A673 (cell line): Measurements from ENCODE around the gene PXT1. TPM values are rescaled to one million over a fixed set of nuclear protein-coding genes. Genes with fewer than 3 reads are reported as not detected.
A peak's percentile ranks its signal among the peaks of the same experiment; 100 is the strongest.

Experiments used
- BruUV-seq: library from RNA; stranded (reverse); fragments of 400-500 nt; replicated peaks from 2 replicates; lab custom pipeline; 2021; lab: Mats Ljungman, UMichigan
- CTCF ChIA-PET: fragments of 300-600 bp; sonication (Branson Sonifier 250); formaldehyde crosslinking; loops from one replicate; lab custom pipeline; 2022; ENCODE audit warnings: antibody characterized with exemption; lab: Charles Lee
- POLR2A ChIA-PET: fragments of 300-600 bp; sonication (Branson Sonifier 250); formaldehyde crosslinking; loops from one replicate; lab custom pipeline; 2022; ENCODE audit warnings: antibody characterized with exemption; ENCODE audit not compliant: low non-redundant PET; lab: Charles Lee
- DNase-seq: peaks from one replicate; pipeline ENCODE4 v3.0.0-alpha.2; 2015; ENCODE audit warnings: low spot score
- H3K27ac ChIP-seq: fragments of 200-600 bp; sonication (generic); 2 replicates; pipeline ENCODE4 v1.5.1; 2016; ENCODE audit warnings: mixed run types, low read depth, mild to moderate bottlenecking, mixed read lengths, antibody characterized with exemption, low read length; ENCODE audit not compliant: poor library complexity, severe bottlenecking
- H3K27me3 ChIP-seq: fragments of 200-600 bp; sonication (generic); replicated peaks from 2 replicates; pipeline ENCODE4 v1.6.1; 2017; ENCODE audit warnings: mixed run types, low read depth, mild to moderate bottlenecking, mixed read lengths, antibody characterized with exemption, low read length; ENCODE audit not compliant: insufficient read depth, poor library complexity
- H3K36me3 ChIP-seq: fragments of 200-600 bp; sonication (generic); 2 replicates; pipeline ENCODE4 v1.6.1; 2016; ENCODE audit warnings: mixed run types, mild to moderate bottlenecking, mixed read lengths, antibody characterized with exemption, low read length; ENCODE audit not compliant: insufficient read depth, poor library complexity, severe bottlenecking
- H3K4me1 ChIP-seq: fragments of 200-600 bp; sonication (generic); 2 replicates; pipeline ENCODE4 v1.6.1; 2017; ENCODE audit warnings: mixed run types, mild to moderate bottlenecking, mixed read lengths, antibody characterized with exemption, low read length; ENCODE audit not compliant: insufficient read depth, poor library complexity, severe bottlenecking
- H3K4me3 ChIP-seq: fragments of 200-600 bp; sonication (generic); 2 replicates; pipeline ENCODE4 v1.5.1; 2016; ENCODE audit warnings: low read depth, mixed run types, mild to moderate bottlenecking, mixed read lengths, low read length; ENCODE audit not compliant: poor library complexity, severe bottlenecking
- H3K9me3 ChIP-seq: fragments of 200-600 bp; sonication (generic); 2 replicates; pipeline ENCODE4 v1.6.1; 2016; ENCODE audit warnings: mixed run types, low read depth, mild to moderate bottlenecking, mixed read lengths, antibody characterized with exemption, low read length; ENCODE audit not compliant: poor library complexity, severe bottlenecking
- EZH2 ChIP-seq: fragments of 200-600 bp; sonication (generic); IDR thresholded peaks from 2 replicates; pipeline ENCODE4 v1.6.1; 2017; ENCODE audit warnings: borderline replicate concordance, low read depth, mild to moderate bottlenecking, mixed read lengths, antibody characterized with exemption, low read length; ENCODE audit not compliant: poor library complexity, severe bottlenecking
- intact Hi-C: fragments of 100-400 bp; cut with micrococcal nuclease; formaldehyde crosslinking; loops from one replicate; pipeline ENCODE4 v1.10.0; 2022; ENCODE audit not compliant: unreplicated experiment
- total RNA-seq: library from RNA; stranded (reverse); gene quantifications from 2 replicates; pipeline ENCODE4 v1.2.3, GENCODE V29; 2021
- TF ChIP-seq, protein P1 (sequence below): fragments of 300-800, 200-600 bp; sonication (generic); conservative IDR thresholded peaks from 2 replicates; pipeline ENCODE4 v1.5.1; 2017; ENCODE audit warnings: low read depth, mild to moderate bottlenecking, antibody characterized with exemption, low read length, moderate library complexity, mixed read lengths

PXT1 gene
- total RNA-seq, 1 experiment from 2014 or later, result 0.21 TPM

DNA sequence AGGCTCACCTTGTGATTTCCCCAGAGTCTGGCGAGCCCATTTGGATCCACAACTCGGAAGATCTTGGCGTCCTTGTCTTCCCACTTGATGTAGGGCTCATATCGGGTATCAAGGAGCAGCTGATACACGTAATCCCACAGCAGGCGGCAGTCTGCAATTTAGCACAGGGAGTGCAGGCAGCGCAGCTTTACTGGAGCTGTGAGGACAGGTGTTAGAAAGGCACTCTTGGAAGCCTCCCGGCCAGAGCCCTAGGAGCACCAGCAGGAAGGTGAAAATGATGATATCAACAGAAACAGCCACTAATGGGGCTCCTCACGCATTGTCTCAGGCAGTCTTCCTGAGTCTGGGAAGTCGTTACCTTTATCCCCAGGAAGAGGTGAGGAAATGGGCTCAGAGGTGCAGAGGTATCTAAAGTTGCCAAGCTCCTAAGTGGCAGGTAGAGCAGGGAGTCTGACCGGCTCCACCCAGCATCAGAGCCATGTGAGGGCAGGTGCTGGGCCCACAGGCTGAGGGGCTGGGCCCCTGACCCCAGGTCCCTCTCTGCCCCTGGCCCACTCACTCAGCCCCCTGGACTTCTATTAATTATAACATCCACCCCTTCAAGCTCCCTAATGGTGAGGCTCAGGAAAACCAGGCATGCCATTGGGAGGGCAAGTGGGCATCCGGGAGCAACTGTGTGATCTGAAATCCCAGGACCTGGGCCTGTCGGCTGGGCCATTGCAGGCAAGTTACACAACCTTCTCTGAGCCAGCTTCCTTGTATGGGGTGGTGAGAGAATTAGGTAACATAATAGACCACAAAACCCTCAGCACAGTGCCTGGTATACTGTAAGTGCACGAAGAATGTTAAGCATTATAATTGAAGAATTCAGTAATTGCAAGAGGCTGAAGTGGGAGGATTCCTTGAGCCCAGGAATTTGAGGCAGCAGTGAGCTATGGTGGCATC, 73.5 kb downstream of the PXT1 start:
- intact Hi-C loops, result no loop called here
- POLR2A ChIA-PET, result no interaction called here
- TF ChIP-seq EZH2, result no peak
- TF ChIP-seq, protein P1, sequence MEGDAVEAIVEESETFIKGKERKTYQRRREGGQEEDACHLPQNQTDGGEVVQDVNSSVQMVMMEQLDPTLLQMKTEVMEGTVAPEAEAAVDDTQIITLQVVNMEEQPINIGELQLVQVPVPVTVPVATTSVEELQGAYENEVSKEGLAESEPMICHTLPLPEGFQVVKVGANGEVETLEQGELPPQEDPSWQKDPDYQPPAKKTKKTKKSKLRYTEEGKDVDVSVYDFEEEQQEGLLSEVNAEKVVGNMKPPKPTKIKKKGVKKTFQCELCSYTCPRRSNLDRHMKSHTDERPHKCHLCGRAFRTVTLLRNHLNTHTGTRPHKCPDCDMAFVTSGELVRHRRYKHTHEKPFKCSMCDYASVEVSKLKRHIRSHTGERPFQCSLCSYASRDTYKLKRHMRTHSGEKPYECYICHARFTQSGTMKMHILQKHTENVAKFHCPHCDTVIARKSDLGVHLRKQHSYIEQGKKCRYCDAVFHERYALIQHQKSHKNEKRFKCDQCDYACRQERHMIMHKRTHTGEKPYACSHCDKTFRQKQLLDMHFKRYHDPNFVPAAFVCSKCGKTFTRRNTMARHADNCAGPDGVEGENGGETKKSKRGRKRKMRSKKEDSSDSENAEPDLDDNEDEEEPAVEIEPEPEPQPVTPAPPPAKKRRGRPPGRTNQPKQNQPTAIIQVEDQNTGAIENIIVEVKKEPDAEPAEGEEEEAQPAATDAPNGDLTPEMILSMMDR, result no peak

DNA sequence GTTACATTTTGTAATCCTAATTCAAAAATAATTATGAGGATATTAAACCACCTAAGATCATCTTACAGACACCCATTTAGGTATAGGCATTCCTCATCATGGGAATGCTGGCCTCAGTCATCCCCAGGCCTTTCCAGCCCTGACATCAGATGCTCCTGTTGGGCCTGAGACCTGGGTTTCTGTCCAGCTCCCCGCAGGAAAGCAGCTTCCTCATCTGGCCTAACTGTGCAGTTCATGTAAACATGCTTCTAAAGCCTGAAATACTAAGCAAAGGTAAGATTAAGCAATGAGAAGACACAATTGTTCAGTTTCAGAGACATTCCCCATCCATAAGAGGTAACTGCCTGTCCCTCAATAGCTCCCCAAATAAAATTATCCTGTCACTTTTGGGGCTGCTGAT, 74.2 kb downstream of the PXT1 start:
- no peaks in the 10 kb centered on the region for H3K4me1 ChIP-seq
- ChIA-PET POLR2A (no interaction called here), CTCF (no interaction called here)
- no peak overlapping the region for H3K27ac ChIP-seq
- BruUV-seq, result no TSS peak
- no peaks in the 10 kb centered on the region for H3K9me3 ChIP-seq
- no peak overlapping the region for H3K4me3 ChIP-seq
- no peaks in the 10 kb centered on the region for H3K27me3 ChIP-seq
- no peak for DNase-seq
- TF ChIP-seq EZH2, result no peak
- TF ChIP-seq, protein P1, result no peak
- H3K36me3 ChIP-seq, result no peaks in the 10 kb centered on the region
- intact Hi-C loops, result no loop called here

More for the DNA sequence above, 73.5 kb downstream of the PXT1 start:
- no peaks in the 10 kb centered on the region for H3K4me1 ChIP-seq
- H3K4me3 ChIP-seq, result no peak overlapping the region
- no peak overlapping the region for H3K27ac ChIP-seq
- peak; percentile 24 for DNase-seq
- H3K27me3 ChIP-seq, result no peaks in the 10 kb centered on the region
- no TSS peak for BruUV-seq
- H3K36me3 ChIP-seq, result no peaks in the 10 kb centered on the region
- no peaks in the 10 kb centered on the region for H3K9me3 ChIP-seq
- CTCF ChIA-PET, result no interaction called here

DNA sequence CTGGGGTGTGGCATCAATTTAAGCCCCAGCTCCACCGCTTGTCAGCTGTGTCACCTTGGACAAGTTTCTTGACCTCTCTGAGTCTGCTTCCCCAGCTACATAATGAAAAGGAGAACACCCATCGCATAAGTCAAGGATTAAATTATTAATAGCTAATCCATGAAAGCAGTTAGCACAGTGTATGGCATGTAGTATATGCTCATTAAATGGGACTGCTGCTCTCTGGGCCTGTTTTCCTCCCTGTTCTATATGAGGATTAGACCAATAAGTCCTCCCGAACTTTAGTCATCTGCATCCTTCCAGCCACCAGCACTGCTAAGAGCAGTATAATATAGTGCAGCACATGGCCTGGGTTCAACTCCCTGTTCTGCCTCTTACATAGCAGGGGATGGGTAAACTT, 74.9 kb downstream of the PXT1 start:
- BruUV-seq, result no TSS peak
- Histone ChIP-seq H3K4me1 (no peaks in the 10 kb centered on the region), H3K36me3 (no peaks in the 10 kb centered on the region), H3K27ac (no peak overlapping the region), H3K27me3 (no peaks in the 10 kb centered on the region), H3K4me3 (no peak overlapping the region), H3K9me3 (no peaks in the 10 kb centered on the region)
- ChIA-PET CTCF (no interaction called here), POLR2A (no interaction called here)
- intact Hi-C loops, result no loop called here
- no peak for TF ChIP-seq EZH2
- TF ChIP-seq, protein P1, result no peak
- DNase-seq, result no peak
